Measurements from ENCODE around the gene DGLUCY.
A peak's percentile ranks its signal among the peaks of the same experiment; 100 is the strongest.
"Not testable (repeated sequence)": the region's sequence is repeated elsewhere in the genome, so short reads cannot be mapped to it uniquely, and the experiment has no call there.

DGLUCY gene

DNA sequence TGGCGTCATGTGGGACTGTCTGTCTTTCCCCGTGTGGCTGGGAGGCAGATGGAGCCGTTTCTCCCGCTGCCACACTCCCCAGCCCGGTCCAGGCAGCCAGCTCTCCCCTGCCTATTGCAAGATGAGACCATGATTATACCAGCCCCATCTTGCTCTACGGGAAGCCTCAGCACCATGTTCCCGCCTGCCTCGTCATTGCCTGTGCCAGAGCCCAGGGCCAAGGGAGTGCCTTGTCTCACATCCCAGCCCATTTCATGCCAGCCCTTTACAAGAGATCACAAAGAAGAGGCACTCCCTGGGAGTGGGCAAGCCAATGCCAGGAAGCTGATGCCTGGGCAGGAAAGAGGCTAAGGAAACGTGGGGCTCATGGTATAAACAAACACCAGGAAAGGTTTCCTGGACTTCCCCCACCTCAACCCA lies 106.7 kb downstream of the DGLUCY start:
- no peak for DNase-seq
- Mint-ChIP-seq H3K27ac (no peak overlapping the region), H3K4me1 (peaks cover 57% of the 10 kb centered on the region), H3K4me3 (no peak overlapping the region), H3K9me3 (peaks cover 9 to 24% of the 10 kb centered on the region in 2 donors), H3K27me3 (no peaks in the 10 kb centered on the region)
- ATAC-seq: no peak

DNA sequence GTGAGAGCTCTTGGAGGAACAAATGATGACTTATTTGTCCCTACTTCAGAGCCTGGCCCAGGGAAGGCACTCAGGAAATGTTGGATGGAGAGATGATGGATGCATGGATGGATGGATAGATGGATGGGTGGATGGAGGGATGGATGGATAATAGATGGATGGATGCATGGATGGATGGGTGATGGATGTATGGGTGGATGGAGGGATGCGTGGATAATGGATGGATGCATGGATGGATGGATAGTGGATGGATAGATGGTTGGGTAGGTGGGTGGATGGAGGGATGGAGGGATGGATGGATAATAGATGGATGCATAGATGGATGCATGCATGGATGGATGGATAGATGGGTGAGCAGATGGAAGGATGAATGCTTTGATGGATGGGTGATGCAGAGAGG lies 107.4 kb downstream of the DGLUCY start:
- Mint-ChIP-seq H3K27ac (no peak overlapping the region), H3K4me1 (peaks cover 64% of the 10 kb centered on the region), H3K4me3 (no peak overlapping the region), H3K27me3 (no peaks in the 10 kb centered on the region), H3K9me3 (peaks cover 9 to 24% of the 10 kb centered on the region in 2 donors)
- DNase-seq (no peak), ATAC-seq (no peak)

- H3K9me3 Mint-ChIP-seq: peaks cover 9 to 24% of the 10 kb centered on the region in 2 donors
- no peak for DNase-seq
- peak; percentile 57 for ATAC-seq
- peaks cover 77% of the 10 kb centered on the region for H3K4me1 Mint-ChIP-seq
- no peak overlapping the region for H3K4me3 Mint-ChIP-seq
- H3K27me3 Mint-ChIP-seq: no peaks in the 10 kb centered on the region
- peak overlapping the region; percentile 55 to 71 for H3K27ac Mint-ChIP-seq
These were observed 109.3 kb downstream of the DGLUCY start for GRCh38 chr14:91223028-91223783.

GRCh38 chr14:91225025-91225424 lies 111.2 kb downstream of the DGLUCY start:
- no peak overlapping the region for H3K27ac Mint-ChIP-seq
- DNase-seq: no peak
- no peaks in the 10 kb centered on the region for H3K27me3 Mint-ChIP-seq
- no peak for ATAC-seq
- peaks cover 9 to 24% of the 10 kb centered on the region in 2 donors for H3K9me3 Mint-ChIP-seq
- peaks cover 95% of the 10 kb centered on the region for H3K4me1 Mint-ChIP-seq
- peak overlapping the region in 1 of 2 donors; percentile 31 for H3K4me3 Mint-ChIP-seq

DNA sequence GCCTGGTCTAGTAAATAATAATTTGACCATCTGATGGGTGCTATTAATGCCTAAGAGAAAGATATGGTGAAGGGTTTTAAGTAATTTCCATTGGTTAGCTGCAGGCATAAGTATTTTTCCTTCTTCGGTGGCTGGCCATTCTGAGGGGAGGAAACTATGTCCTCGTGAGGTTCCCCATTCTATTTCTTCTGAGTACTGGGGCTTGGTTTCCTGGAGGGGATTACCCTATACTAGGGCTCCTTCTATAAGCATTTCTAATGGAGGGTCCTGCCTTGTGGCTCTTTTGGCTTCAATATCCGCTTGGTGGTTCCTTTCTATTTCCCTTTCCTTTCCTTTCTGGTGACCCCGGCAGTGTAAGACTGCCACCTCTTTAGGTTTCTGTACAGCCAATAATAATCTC lies 112.5 kb downstream of the DGLUCY start:
- DNase-seq, ATAC-seq, H3K27me3 Mint-ChIP-seq: not testable (repeated sequence)
- Mint-ChIP-seq H3K9me3 (peaks cover 14 to 26% of the 10 kb centered on the region in 2 donors), H3K4me3 (peak overlapping the region; percentile 54 to 78), H3K4me1 (peaks cover 95% of the 10 kb centered on the region), H3K27ac (peak overlapping the region; percentile 82 to 97)

DNA sequence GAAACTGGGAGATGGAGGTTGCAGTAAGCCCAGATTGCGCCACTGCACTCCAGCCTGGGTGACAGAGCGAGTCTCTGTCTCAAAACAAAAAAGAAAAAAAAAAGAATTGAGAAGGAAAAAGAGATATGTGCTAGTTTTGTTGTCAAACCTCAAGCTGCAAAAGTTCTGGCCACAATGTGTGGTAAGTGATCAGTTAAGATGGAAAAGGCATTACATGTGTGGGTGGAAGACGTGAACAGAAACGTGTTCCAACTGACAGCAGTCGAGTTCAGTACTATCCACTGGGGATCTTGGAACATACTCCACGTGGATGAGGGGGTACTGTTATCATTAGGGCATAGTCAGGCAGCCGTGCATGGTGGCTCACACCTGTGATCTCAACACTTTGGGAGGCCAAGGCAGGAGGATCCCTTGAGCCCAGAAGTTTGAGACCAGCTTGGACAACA lies 113.3 kb downstream of the DGLUCY start:
- peak overlapping the region; percentile 96 to 97 for H3K27ac Mint-ChIP-seq
- peaks cover 14 to 17% of the 10 kb centered on the region in 2 donors for H3K9me3 Mint-ChIP-seq
- DNase-seq (peak; percentile 36 to 54), ATAC-seq (no peak)
- H3K4me3 Mint-ChIP-seq: peak overlapping the region; percentile 54 to 78
- H3K27me3 Mint-ChIP-seq: no peaks in the 10 kb centered on the region
- H3K4me1 Mint-ChIP-seq: peaks cover 95% of the 10 kb centered on the region

GRCh38 chr14:91228112-91229004 lies 114.5 kb downstream of the DGLUCY start:
- Mint-ChIP-seq H3K27ac (peak overlapping the region; percentile 96 to 97), H3K4me1 (peaks cover 94% of the 10 kb centered on the region), H3K27me3 (no peaks in the 10 kb centered on the region), H3K9me3 (peaks cover 8 to 11% of the 10 kb centered on the region in 2 donors), H3K4me3 (peak overlapping the region; percentile 78)
- DNase-seq (peak; percentile 90 to 96), ATAC-seq (peak; percentile 92)

DNA sequence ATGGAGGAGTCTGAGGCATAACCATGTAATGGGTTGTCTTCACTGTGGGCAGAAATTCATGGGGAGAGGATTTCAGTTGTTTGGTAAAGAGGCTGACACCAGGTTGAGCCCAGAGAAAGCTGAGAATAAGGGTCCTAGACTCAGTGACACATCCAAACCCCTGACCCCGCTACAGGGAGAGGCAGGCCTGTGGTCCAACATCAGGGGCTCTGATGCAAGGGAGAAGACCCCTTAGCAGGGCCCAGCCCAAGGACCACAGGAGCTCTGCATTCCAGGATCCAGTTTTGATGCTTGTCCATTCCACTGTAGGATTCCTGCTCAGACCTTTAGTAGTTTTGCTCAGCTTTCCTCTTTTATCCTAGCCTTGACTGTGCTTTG lies 115.1 kb downstream of the DGLUCY start:
- Mint-ChIP-seq H3K4me1 (peaks cover 92% of the 10 kb centered on the region), H3K4me3 (peak overlapping the region; percentile 78), H3K9me3 (peaks cover 5 to 8% of the 10 kb centered on the region in 2 donors), H3K27me3 (no peaks in the 10 kb centered on the region), H3K27ac (peak overlapping the region; percentile 97 to 98)
- DNase-seq: no peak
- ATAC-seq: no peak

GRCh38 chr14:91229743-91230200 lies 115.9 kb downstream of the DGLUCY start:
- Mint-ChIP-seq H3K4me1 (peaks cover 96% of the 10 kb centered on the region), H3K27ac (peak overlapping the region; percentile 97 to 98), H3K9me3 (peaks cover 5 to 8% of the 10 kb centered on the region in 2 donors)

DNA sequence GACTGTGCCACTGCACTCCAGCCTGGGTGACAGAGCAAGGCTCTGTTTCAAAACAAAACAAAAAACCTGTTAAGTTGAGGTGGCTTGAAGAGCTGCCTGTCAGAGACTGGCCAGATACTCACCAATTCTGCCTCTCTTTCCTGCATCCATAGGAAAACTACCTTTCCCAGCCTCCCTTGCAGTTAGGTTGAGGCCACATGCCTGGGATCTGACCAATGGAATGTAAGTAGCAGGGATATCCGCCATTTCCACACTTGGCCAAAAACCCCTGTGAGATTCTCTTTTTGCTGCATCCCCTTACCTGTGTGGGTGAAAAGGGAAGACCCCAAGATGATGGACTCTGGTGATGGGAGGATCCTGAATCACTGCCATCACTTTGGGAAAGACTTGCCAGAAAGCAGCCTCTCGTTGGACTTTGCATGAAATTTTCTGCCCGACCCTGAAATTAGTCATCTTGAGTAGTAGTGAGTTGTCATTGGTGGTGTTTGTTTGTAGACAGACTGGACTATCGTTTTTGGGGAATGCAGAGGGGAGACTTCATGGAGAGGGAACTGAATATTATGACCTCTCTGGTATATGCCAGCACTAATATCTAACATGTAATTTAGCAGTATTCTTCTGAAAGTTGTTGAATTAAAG lies 116.6 kb downstream of the DGLUCY start:
- peaks cover 90% of the 10 kb centered on the region for H3K4me1 Mint-ChIP-seq
- ATAC-seq: no peak
- H3K4me3 Mint-ChIP-seq: peak overlapping the region; percentile 78
- peak overlapping the region; percentile 97 to 98 for H3K27ac Mint-ChIP-seq
- no peak for DNase-seq
- H3K27me3 Mint-ChIP-seq: no peaks in the 10 kb centered on the region
- H3K9me3 Mint-ChIP-seq: peaks cover 5 to 8% of the 10 kb centered on the region in 2 donors

More at GRCh38 chr14:91229743-91230200, 115.9 kb downstream of the DGLUCY start:
- Mint-ChIP-seq H3K4me3 (peak overlapping the region; percentile 78), H3K27me3 (no peaks in the 10 kb centered on the region)
- DNase-seq: peak; percentile 75 to 84
- peak; percentile 58 for ATAC-seq

- no peak for DNase-seq
- Mint-ChIP-seq H3K4me3 (peak overlapping the region; percentile 4 to 40), H3K9me3 (peaks cover 5 to 8% of the 10 kb centered on the region in 2 donors), H3K4me1 (peaks cover 88% of the 10 kb centered on the region), H3K27ac (peak overlapping the region; percentile 35 to 83), H3K27me3 (no peaks in the 10 kb centered on the region)
- ATAC-seq: no peak
These were observed 117.6 kb downstream of the DGLUCY start for GRCh38 chr14:91231446-91231845.

- Mint-ChIP-seq H3K27me3 (no peaks in the 10 kb centered on the region), H3K9me3 (peaks cover 5 to 8% of the 10 kb centered on the region in 2 donors), H3K4me1 (peaks cover 85% of the 10 kb centered on the region), H3K27ac (peak overlapping the region in 1 of 2 donors; percentile 83), H3K4me3 (no peak overlapping the region)
- ATAC-seq (no peak), DNase-seq (no peak)
These were observed 118.2 kb downstream of the DGLUCY start for GRCh38 chr14:91232052-91232451.

DNA sequence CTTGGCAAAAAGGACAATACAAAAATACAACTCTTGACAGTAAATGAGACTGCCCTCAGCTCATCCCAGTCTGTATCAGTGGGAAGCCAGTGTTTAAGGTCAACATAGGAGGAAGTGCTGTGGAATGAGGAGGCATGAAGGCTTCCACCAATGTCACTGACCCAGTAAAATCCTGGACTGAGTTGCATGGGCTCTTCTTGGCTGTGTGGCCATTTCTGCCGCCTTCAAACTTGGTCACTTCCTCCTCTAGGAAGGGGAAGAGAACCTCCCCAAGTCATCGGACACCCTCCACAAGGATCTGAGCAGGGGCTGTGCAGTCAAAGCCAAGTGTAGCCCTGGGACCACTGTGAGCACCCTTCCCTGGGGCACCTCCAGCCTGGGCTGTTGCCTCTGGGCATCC lies 118.7 kb downstream of the DGLUCY start:
- Mint-ChIP-seq H3K27ac (peak overlapping the region in 1 of 2 donors; percentile 10), H3K4me3 (no peak overlapping the region), H3K9me3 (peaks cover 5 to 8% of the 10 kb centered on the region in 2 donors), H3K27me3 (no peaks in the 10 kb centered on the region), H3K4me1 (peaks cover 85% of the 10 kb centered on the region)
- ATAC-seq: no peak
- no peak for DNase-seq

DNA sequence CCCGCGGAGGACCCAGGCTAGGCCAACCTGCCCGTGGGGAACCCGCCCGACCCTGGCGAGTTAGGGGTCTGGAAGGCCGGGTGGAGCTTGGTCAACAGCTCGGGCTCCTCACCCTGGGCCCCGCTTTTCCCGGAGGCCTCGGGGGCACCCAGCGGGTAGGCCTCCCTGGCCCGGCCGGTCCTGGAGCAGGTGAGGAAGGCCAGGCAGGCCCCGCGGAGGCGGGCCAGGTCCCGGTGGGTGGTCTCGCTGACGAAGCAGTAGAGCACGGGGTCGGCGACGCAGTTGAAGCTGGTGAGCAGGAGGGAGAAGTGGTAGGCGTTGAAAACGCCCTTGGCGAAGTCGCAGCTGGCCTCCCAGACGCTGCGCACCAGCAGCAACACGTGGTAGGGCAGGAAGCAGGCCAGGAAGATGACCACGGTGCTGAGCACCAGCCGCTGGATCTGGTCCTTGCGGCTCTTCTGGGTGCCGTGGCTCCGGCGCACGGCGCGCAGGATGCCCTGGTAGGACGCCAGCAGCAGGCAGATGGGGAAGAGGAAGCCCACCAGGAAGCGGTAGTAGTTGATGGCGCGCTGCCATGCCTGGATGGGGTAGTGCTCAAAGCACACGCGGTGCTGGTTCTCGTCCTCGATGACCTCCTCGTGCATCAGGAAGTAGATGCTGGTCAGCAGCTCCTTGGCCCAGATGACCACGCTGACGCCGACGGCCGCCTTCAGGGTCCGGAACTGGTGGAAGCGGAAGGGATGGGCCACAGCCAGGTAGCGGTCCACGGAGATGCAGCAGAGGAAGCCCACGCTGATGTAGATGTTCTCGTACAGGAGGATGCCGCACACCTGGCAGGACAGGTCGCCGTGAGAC lies 120.3 kb downstream of the DGLUCY start:
- ATAC-seq: no peak
- no peak overlapping the region for H3K4me3 Mint-ChIP-seq
- H3K4me1 Mint-ChIP-seq: peaks cover 85% of the 10 kb centered on the region
- H3K27me3 Mint-ChIP-seq: no peaks in the 10 kb centered on the region
- DNase-seq: no peak
- peak overlapping the region in 1 of 2 donors; percentile 22 for H3K27ac Mint-ChIP-seq
- H3K9me3 Mint-ChIP-seq: peaks cover 5 to 8% of the 10 kb centered on the region in 2 donors
